Stimulated activated CD4-positive, alpha-beta T cell treated with anti-CD3 and anti-CD28 coated beads, Interleukin-4, amount 100 ng/mL, for 24 hours (primary cell): Measurements from ENCODE around the gene CADM2.
"Not testable (repeated sequence)": the region's sequence is repeated elsewhere in the genome, so short reads cannot be mapped to it uniquely, and the experiment has no call there.

Source experiments
- DNase-seq: peaks from one replicate; pipeline ENCODE4 v3.0.0-alpha.2; 2020

CADM2 gene

GRCh38 chr3:85708325-85708724 lies 749.5 kb downstream of the CADM2 start:
- not testable (repeated sequence) for DNase-seq

- DNase-seq: no peak
Observed at GRCh38 chr3:85709346-85709892, 750.6 kb downstream of the CADM2 start.

GRCh38 chr3:85710490-85710889 lies 751.7 kb downstream of the CADM2 start:
- DNase-seq: no peak

GRCh38 chr3:85721409-85722145 lies 762.8 kb downstream of the CADM2 start:
- no peak for DNase-seq

- DNase-seq: no peak
Observed at GRCh38 chr3:85725809-85726208, 767.0 kb downstream of the CADM2 start.

- DNase-seq: no peak
Observed at GRCh38 chr3:85726241-85726640, 767.5 kb downstream of the CADM2 start.

- no peak for DNase-seq
Observed at GRCh38 chr3:85737846-85738245, 779.1 kb downstream of the CADM2 start.

GRCh38 chr3:85740561-85740960 lies 781.8 kb downstream of the CADM2 start:
- DNase-seq: no peak

- DNase-seq: no peak
Observed at GRCh38 chr3:85758442-85758841, 799.7 kb downstream of the CADM2 start.

GRCh38 chr3:85760342-85760741 lies 801.6 kb downstream of the CADM2 start:
- no peak for DNase-seq

GRCh38 chr3:85780806-85781205 lies 822.0 kb downstream of the CADM2 start:
- no peak for DNase-seq

GRCh38 chr3:85781806-85782205 lies 823.0 kb downstream of the CADM2 start:
- no peak for DNase-seq

- DNase-seq: no peak
Observed at GRCh38 chr3:85783291-85783690, 824.5 kb downstream of the CADM2 start.

GRCh38 chr3:85785766-85786165 lies 827.0 kb downstream of the CADM2 start:
- no peak for DNase-seq

- DNase-seq: no peak
Observed at GRCh38 chr3:85790445-85791030, 831.7 kb downstream of the CADM2 start.

- DNase-seq: no peak
Observed at GRCh38 chr3:85796140-85796539, 837.4 kb downstream of the CADM2 start.

- DNase-seq: no peak
Observed at GRCh38 chr3:85800676-85801075, 841.9 kb downstream of the CADM2 start.

GRCh38 chr3:85801955-85802354 lies 843.2 kb downstream of the CADM2 start:
- no peak for DNase-seq

GRCh38 chr3:85808755-85809154 lies 850.0 kb downstream of the CADM2 start:
- no peak for DNase-seq

- DNase-seq: no peak
Observed at GRCh38 chr3:85821130-85821756, 862.5 kb downstream of the CADM2 start.

- no peak for DNase-seq
Observed at GRCh38 chr3:85835857-85836440, 877.2 kb downstream of the CADM2 start.

GRCh38 chr3:85837402-85837801 lies 878.6 kb downstream of the CADM2 start:
- no peak for DNase-seq

- no peak for DNase-seq
Observed at GRCh38 chr3:85838921-85839320, 880.1 kb downstream of the CADM2 start.

- DNase-seq: no peak
Observed at GRCh38 chr3:85842081-85842480, 883.3 kb downstream of the CADM2 start.
